ENCODE data around the gene LINGO3. TPM values are rescaled to one million over a fixed set of nuclear protein-coding genes. Genes with fewer than 3 reads are reported as not detected.

Gene LINGO3
- total and polyA plus RNA-seq, 2 of the 4 experiments (the other 2 are of a cell fraction) = not detected

DNA sequence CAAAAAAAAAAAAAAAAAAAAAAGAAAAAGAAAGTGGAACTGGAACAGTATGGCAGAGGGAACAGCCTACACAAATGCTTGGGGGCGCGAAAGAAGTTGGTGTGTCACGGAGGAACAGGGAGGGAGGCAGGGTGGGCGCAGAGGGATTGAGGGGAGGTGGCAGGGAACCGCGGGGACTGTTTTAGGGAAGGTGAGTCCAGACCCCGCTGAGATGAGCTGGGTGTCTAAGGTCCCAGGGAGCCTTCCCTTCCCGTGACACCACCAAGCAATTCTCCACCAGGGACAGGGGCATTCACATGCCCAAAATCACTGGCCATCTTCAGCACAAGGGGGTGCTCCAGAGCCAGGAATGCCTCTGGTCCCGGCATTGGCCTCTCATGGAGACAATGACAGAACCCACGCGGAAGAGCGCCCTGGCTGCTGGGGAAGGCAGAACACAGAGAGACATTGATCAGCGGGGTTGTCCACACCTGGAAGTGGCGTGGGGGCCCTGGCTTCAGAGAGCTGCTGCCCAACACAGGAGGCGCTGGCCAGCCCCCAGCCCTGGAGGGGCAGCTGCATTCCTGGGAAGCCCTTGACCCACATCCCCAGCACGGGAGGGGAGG, 32.9 kb downstream of the LINGO3 start:
- WGBS, 2 experiments (ENCODE audit: extremely low coverage in 2 of 2, insufficient read length in 1 of 2) = 61% methylated on average over 9 of the region's 16 CpGs; no CpG with 5 or more reads in 1 of the 2 experiments
- CTCF ChIA-PET = interaction anchor here (0.6 kb wide), 1 partner anchor 28 kb away, joined by 5 read pairs; no protein-coding TSS in a partner anchor
- no TSS peak for BruUV-seq (replicated peaks)
- no peak overlapping the region for H2BK5ac ChIP-seq (ENCODE audit: low read depth, low read length, poor library complexity, severe bottlenecking)
- H3K79me1 ChIP-seq (ENCODE audit: low read depth in 1 of 2, low read length in 2 of 2) = peaks cover 7 to 42% of the 10 kb centered on the region in 2 experiments
- H3K14ac ChIP-seq (replicated peaks; ENCODE audit: low read depth, low read length) = no peak overlapping the region
- dilution Hi-C loops (cut with HindIII; ENCODE audit: low sequenced_read_pairs, unreplicated experiment) = no loop called here
- no peak overlapping the region for H3K4me2 ChIP-seq (ENCODE audit: low read depth, low read length)
- H3K36me3 ChIP-seq (ENCODE audit: control insufficient read depth, insufficient read depth, low read length) = peaks cover 34% of the 10 kb centered on the region
- POLR2A ChIA-PET (ENCODE audit: unreplicated experiment) = interaction anchor here (0.5 to 0.6 kb wide), 2 partner anchors 337 to 644 kb away, joined by 3 to 4 read pairs; no protein-coding TSS in a partner anchor
- H3K4ac ChIP-seq (ENCODE audit: low read depth, low read length) = no peak overlapping the region
- peak; percentile 18 for ATAC-seq (ENCODE audit: low read depth)
- H2AK5ac ChIP-seq (ENCODE audit: low read depth, low read length) = no peak overlapping the region
- intact Hi-C loops (cut with micrococcal nuclease) = loop anchor here (1.0 to 5.0 kb wide), 2 partner anchors 116 to 118 kb away; no protein-coding TSS in a partner anchor
- peak; percentile 64 for DNase-seq
- peaks cover 71% of the 10 kb centered on the region for H4K20me1 ChIP-seq (ENCODE audit: insufficient read depth, low read length)
- no peak overlapping the region for H2BK15ac ChIP-seq (ENCODE audit: low read depth, low read length)
- H3K9ac ChIP-seq (ENCODE audit: low read depth, low read length) = no peak overlapping the region
- no peaks in the 10 kb centered on the region for H3K27me3 ChIP-seq (ENCODE audit: control insufficient read depth, insufficient read depth, low read length)
- no peaks in the 10 kb centered on the region; the same call in 1 of the 2 replicates for H3K9me1 ChIP-seq (ENCODE audit: insufficient read depth, low read length)
- H3K9me3 ChIP-seq (ENCODE audit: control insufficient read depth, insufficient read depth, low read length) = no peaks in the 10 kb centered on the region
- no peak overlapping the region for H3K18ac ChIP-seq (ENCODE audit: low read depth, low read length)
- peaks cover 14% of the 10 kb centered on the region for H3K4me1 ChIP-seq (ENCODE audit: control insufficient read depth, insufficient read depth, low read length)
- H4K8ac ChIP-seq (ENCODE audit: low read depth in 2 of 2, low read length in 2 of 2) = no peak overlapping the region; a peak in 1 of 4 replicates
- peak overlapping the region; percentile 76 for H2AK9ac ChIP-seq (replicated peaks; ENCODE audit: low read depth, low read length, poor library complexity)
- no peak overlapping the region for H3K27ac ChIP-seq (ENCODE audit: insufficient read depth, low read length)
- H4K91ac ChIP-seq (ENCODE audit: insufficient read depth, low read depth, low read length) = no peak overlapping the region
- H4K5ac ChIP-seq (ENCODE audit: low read depth, low read length) = no peak overlapping the region
- H3K23ac ChIP-seq (ENCODE audit: low read depth, low read length) = no peak overlapping the region; the same call in 1 of the 2 replicates
- in situ Hi-C loops (cut with MboI; ENCODE audit: low sequenced_read_pairs) = loop anchor here (10.0 kb wide), 1 partner anchor 340 kb away; no protein-coding TSS in a partner anchor
- H2BK120ac ChIP-seq (ENCODE audit: low read depth, low read length) = no peak overlapping the region
- no peak overlapping the region for H3K56ac ChIP-seq (ENCODE audit: extremely low read depth, insufficient read depth, low read length)
- H2AFZ ChIP-seq (replicated peaks; ENCODE audit: low read length, poor library complexity) = peak overlapping the region; percentile 68
- H2BK20ac ChIP-seq (ENCODE audit: low read depth, low read length) = no peak overlapping the region
- H3K4me3 ChIP-seq (ENCODE audit: insufficient read depth, low read depth, low read length) = no peak overlapping the region
- TF ChIP-seq MXI1 (IDR thresholded peaks at IDR 0.05; ENCODE audit: borderline replicate concordance, low read depth, low read length) (peak; percentile 56; the same call in 1 of the 2 replicates), RFX5 (IDR thresholded peaks at IDR 0.05; ENCODE audit: low read depth, low read length) (no peak), SMC3 (IDR thresholded peaks at IDR 0.05; ENCODE audit: low read depth, low read length) (peak; percentile 64), RAD21 (IDR thresholded peaks at IDR 0.05; ENCODE audit: low read length) (peak; percentile 75), CEBPB (IDR thresholded peaks at IDR 0.05; ENCODE audit: low read depth, low read length) (no peak), BHLHE40 (IDR thresholded peaks at IDR 0.05; ENCODE audit: low read depth, low read length) (no peak)
- TF ChIP-seq, protein P1, sequence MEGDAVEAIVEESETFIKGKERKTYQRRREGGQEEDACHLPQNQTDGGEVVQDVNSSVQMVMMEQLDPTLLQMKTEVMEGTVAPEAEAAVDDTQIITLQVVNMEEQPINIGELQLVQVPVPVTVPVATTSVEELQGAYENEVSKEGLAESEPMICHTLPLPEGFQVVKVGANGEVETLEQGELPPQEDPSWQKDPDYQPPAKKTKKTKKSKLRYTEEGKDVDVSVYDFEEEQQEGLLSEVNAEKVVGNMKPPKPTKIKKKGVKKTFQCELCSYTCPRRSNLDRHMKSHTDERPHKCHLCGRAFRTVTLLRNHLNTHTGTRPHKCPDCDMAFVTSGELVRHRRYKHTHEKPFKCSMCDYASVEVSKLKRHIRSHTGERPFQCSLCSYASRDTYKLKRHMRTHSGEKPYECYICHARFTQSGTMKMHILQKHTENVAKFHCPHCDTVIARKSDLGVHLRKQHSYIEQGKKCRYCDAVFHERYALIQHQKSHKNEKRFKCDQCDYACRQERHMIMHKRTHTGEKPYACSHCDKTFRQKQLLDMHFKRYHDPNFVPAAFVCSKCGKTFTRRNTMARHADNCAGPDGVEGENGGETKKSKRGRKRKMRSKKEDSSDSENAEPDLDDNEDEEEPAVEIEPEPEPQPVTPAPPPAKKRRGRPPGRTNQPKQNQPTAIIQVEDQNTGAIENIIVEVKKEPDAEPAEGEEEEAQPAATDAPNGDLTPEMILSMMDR (conservative IDR thresholded peaks at IDR 0.05; ENCODE audit: low read depth, low read length) = peak; percentile 65
